GM12891 (cell line): ENCODE results near the gene KLHL34.

ENCODE experiments used
- POLR2A ChIP-seq: IDR thresholded peaks from 2 replicates; pipeline ENCODE4 v1.6.1; 2011; ENCODE audit warnings: low read depth, low read length, control low read depth
- POLR2AphosphoS5 ChIP-seq: IDR thresholded peaks from 2 replicates; pipeline ENCODE4 v1.6.1; 2011; ENCODE audit warnings: low read depth, low read length, control low read depth
- SPI1 ChIP-seq: IDR thresholded peaks from 2 replicates; pipeline ENCODE4 v1.6.1; 2011; ENCODE audit warnings: low read depth, low read length, control low read depth
- TAF1 ChIP-seq: IDR thresholded peaks from 2 replicates; pipeline ENCODE4 v1.6.1; 2011; ENCODE audit warnings: low read depth, low read length, control low read depth

GRCh38 chrX:21616386-21616785 is 41.7 kb downstream of the KLHL34 start:
- TF ChIP-seq POLR2A (no peak), TAF1 (no peak), POLR2AphosphoS5 (no peak), SPI1 (no peak)
